GM18951 (cell line): Measurements from ENCODE around the gene RSPH4A.

Experiments used
- POLR2A ChIP-seq: IDR thresholded peaks from 4 replicates; pipeline ENCODE4 v1.6.1; 2011; ENCODE audit warnings: mild to moderate bottlenecking; ENCODE audit not compliant: insufficient read length, insufficient read depth; ENCODE audit errors: extremely low read depth
- in situ Hi-C: fragments of 300-500 bp; cut with MboI; formaldehyde crosslinking; loops from one replicate; pipeline ENCODE4 v1.12.0; 2022; ENCODE audit warnings: low sequenced_read_pairs, mixed read lengths, inconsistent platforms; ENCODE audit not compliant: unreplicated experiment

Gene RSPH4A

DNA sequence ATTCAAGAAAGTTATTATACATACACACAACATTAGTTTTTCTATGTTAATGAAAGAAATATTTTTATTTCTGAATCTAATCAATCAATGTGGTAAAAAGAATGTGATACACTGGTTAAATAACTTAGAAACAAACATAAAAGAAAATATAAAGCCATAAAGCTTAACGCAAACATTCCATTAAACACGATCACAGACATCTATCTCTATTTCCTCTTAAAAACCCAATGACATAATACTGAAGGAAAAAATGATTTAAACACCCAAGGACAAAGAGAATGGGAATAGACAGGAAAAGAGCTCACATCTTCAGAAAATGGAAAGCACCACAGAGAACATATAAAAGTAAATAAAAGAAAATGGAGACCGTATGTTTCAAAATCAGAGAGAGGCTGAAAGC lies 32.9 kb downstream of the RSPH4A start:
- no peak for TF ChIP-seq POLR2A
- in situ Hi-C loops = no loop called here

DNA sequence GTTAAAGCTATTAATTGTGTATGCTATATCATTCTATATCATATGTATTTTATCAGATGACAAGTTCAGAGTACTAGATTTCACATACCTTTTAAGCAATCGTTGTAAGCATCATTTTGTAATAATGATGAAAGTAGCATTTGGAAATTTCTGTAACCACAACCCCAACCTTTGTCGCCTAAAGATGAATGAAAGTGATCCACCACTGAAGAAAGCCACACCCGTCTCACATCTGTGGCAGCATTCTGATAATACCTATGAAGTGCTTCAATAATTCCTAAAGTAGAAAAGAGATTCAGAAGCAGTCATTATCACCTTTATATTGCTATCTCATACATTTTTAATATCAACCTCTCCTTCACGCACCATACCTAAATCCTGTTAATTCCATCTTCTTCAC lies 35.6 kb downstream of the RSPH4A start:
- in situ Hi-C loops = loop anchor here (25.0 kb wide), 1 partner anchor 390 kb away; the partner anchor contains the start of gene TSPYL4
- no peak for TF ChIP-seq POLR2A

- TF ChIP-seq POLR2A = no peak
- in situ Hi-C loops = loop anchor here (25.0 kb wide), 1 partner anchor 399 kb away; the partner anchor contains the start of gene TSPYL4
These were observed 45.3 kb downstream of the RSPH4A start for GRCh38 chr6:116661594-116661993.

DNA sequence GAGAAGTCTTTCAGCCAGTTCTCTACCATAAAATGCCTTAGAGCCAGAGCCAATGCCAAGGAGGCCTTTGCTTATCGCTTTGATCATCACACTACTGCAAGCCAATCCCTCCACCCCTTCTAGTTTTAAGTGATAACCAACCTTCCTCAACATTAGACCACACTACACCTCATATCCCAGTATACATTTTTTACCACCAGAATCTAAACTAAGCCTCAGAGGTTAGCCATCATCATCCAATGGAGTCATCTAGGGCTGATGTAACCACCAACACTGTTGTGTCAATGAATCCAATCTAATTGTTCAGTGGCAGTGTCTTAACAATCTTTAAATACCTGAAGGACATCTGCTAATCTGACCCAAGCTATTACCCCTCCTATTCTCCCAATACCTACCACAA lies 45.9 kb downstream of the RSPH4A start:
- in situ Hi-C loops = loop anchor here (25.0 kb wide), 1 partner anchor 400 kb away; the partner anchor contains the start of gene TSPYL4
- TF ChIP-seq POLR2A = no peak

GRCh38 chr6:116663308-116663707 lies 47.0 kb downstream of the RSPH4A start:
- in situ Hi-C loops = loop anchor here (25.0 kb wide), 1 partner anchor 401 kb away; the partner anchor contains the start of gene TSPYL4
- TF ChIP-seq POLR2A = no peak

DNA sequence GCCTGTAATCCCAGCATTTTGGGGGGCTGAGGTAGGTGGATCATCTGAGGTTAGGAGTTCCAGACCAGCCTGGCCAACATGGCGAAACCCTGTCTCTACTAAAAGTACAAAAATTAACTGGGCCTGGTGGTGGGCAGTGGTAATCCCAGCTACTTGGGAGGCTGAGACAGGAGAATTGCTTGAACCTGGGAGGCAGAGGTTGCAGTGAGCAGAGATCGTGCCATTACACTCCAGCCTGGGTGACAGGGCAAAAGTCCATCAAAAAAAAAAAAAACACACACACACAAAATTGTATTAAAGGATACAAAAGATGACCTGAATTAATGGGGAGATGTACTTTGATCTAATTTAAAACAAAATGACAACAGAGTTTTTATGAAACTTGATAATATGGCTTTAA lies 47.9 kb downstream of the RSPH4A start:
- in situ Hi-C loops = loop anchor here (25.0 kb wide), 1 partner anchor 402 kb away; the partner anchor contains the start of gene TSPYL4

DNA sequence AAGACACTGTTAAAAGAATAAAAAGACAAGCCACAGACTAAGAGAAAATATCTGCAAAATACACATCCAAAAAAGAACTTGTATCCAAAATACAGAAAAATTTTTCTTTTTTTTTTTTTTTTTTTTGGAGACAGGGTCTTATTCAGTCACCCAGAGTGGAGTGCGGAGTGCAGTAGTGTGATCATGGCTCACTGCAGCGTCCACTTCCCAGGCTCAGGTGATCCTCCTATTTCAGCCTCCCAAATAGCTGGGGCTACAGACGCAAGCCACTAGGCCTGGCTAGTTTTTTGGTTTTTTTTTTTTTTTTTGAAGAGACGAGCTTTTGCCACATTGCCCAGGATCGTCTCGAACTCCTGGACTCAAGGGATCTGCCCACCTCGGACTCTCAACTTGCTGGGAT lies 49.2 kb downstream of the RSPH4A start:
- in situ Hi-C loops = loop anchor here (25.0 kb wide), 1 partner anchor 403 kb away; the partner anchor contains the start of gene TSPYL4
- TF ChIP-seq POLR2A = no peak

GRCh38 chr6:116666869-116667268 lies 50.6 kb downstream of the RSPH4A start:
- in situ Hi-C loops = loop anchor here (25.0 kb wide), 1 partner anchor 405 kb away; the partner anchor contains the start of gene TSPYL4
- no peak for TF ChIP-seq POLR2A

DNA sequence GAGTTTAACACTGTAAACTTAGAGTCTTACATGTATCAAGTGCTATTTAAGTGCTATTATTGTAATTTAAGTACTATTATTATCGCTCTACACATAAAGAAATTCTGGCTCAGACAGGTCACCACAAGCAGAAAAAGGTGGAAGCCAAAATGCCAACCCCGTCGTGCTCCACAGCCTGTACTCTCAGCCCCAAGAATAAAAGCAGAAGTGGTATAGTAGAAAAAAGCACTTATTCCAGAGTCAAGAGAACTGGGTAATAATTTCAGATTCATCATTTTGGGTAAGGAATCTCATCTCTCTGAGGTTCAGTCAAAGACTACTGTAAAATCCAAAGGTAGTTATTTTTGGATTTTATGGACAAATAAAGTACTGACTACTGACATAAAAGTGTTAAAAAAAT lies 51.3 kb downstream of the RSPH4A start:
- in situ Hi-C loops = loop anchor here (25.0 kb wide), 1 partner anchor 405 kb away; the partner anchor contains the start of gene TSPYL4
- no peak for TF ChIP-seq POLR2A

GRCh38 chr6:116672306-116672705 lies 56.0 kb downstream of the RSPH4A start:
- no peak for TF ChIP-seq POLR2A
- in situ Hi-C loops = loop anchor here (25.0 kb wide), 1 partner anchor 410 kb away; the partner anchor contains the start of gene TSPYL4

GRCh38 chr6:116676021-116676420 lies 59.7 kb downstream of the RSPH4A start:
- TF ChIP-seq POLR2A = no peak
- in situ Hi-C loops = no loop called here

GRCh38 chr6:116680880-116681672 lies 64.8 kb downstream of the RSPH4A start, which contains the start of gene KPNA5:
Gene KPNA5, plus strand, starts transcription at chr6:116681211. Its CDS starts 124 bp downstream, at chr6:116681335.
- in situ Hi-C loops = no loop called here

DNA sequence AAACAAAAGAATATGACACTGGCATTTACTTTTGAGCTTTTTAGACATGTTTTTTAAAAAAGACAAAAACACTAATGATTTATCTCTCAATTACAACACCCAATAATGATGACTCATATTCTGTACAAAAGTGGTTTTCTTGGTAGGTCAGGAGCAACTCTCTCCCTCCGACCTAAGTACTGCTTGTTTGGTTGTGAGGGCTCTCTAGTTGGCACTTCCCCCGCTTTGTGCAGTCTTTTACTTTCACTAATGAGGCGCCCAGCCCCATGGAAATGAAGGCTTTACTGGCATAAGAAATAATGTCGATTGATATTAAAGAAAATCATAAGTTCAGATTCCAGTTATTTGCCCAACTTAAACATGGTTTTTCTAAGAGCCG lies 66.0 kb downstream of the RSPH4A start:
- no peak for TF ChIP-seq POLR2A
- in situ Hi-C loops = no loop called here

More at GRCh38 chr6:116680880-116681672, 64.8 kb downstream of the RSPH4A start, which contains the start of gene KPNA5:
- peak; percentile 97 for TF ChIP-seq POLR2A
